K562 (cell line): Measurements from ENCODE around the gene ADSS1. TPM values are rescaled to one million over a fixed set of nuclear protein-coding genes. Genes with fewer than 3 reads are reported as not detected.

ENCODE experiments used
- AFF4 ChIP-seq: sonication (generic); formaldehyde crosslinking; IDR thresholded peaks from 2 replicates; pipeline ENCODE4 v1.8.0; 2023; ENCODE audit warnings: mild to moderate bottlenecking, missing genetic modification reagents
- CEBPG ChIP-seq, 3 experiments: fragments of 200-800 bp in 1 of 3; sonication (Bioruptor generic) in 1 of 3; sonication (generic) in 1 of 3; formaldehyde crosslinking in 1 of 3; IDR thresholded peaks in 2 of 3; conservative IDR thresholded peaks in 1 of 3; 2 replicates each; pipeline versions ENCODE4 v1.6.1 to v1.8.0; 2016 to 2022; ENCODE audit warnings: missing compliant biosample characterization in 2 of 3, missing genetic modification characterization in 2 of 3, mild to moderate bottlenecking in 1 of 3, missing genetic modification reagents in 1 of 3
- EP400 ChIP-seq: fragments of 450-650 bp; IDR thresholded peaks from 2 replicates; pipeline ENCODE4 v1.6.1; 2017; ENCODE audit warnings: antibody characterized with exemption, mild to moderate bottlenecking, moderate library complexity
- HCFC1 ChIP-seq: IDR thresholded peaks from 2 replicates; pipeline ENCODE4 v1.6.1; 2012; ENCODE audit warnings: low read depth, low read length, improper control_type of control experiment
- HES1 ChIP-seq: fragments of 450-650 bp; IDR thresholded peaks from 2 replicates; pipeline ENCODE4 v1.6.1; 2016; ENCODE audit warnings: low read depth, mild to moderate bottlenecking, moderate library complexity
- MCM7 ChIP-seq, 2 experiments: fragments of 450-650 bp; IDR thresholded peaks; 2 replicates each; pipeline ENCODE4 v1.6.1; 2016 to 2018
- MNT ChIP-seq, 2 experiments: fragments of 450-650 bp; conservative IDR thresholded peaks; 2 replicates each; pipeline ENCODE4 v1.6.1; 2017; ENCODE audit warnings: mild to moderate bottlenecking in 2 of 2, moderate library complexity in 2 of 2
- MYNN ChIP-seq, 2 experiments: sonication (generic); formaldehyde crosslinking in 1 of 2; IDR thresholded peaks; 2 replicates each; pipeline versions ENCODE4 v1.5.0 to v1.6.1; 2016 to 2020; ENCODE audit warnings: antibody characterized with exemption in 1 of 2, missing genetic modification reagents in 1 of 2
- PPARD ChIP-seq: fragments of 250-450 bp; sonication (Bioruptor Pico); IDR thresholded peaks from 2 replicates; pipeline ENCODE4 v1.8.0; 2022; ENCODE audit warnings: inconsistent platforms, mild to moderate bottlenecking, moderate library complexity
- PRDM10 ChIP-seq: fragments of 450-650 bp; IDR thresholded peaks from 2 replicates; pipeline ENCODE4 v1.6.1; 2018; ENCODE audit not compliant: partially characterized antibody
- PTRF ChIP-seq: fragments of 450-650 bp; IDR thresholded peaks from 2 replicates; pipeline ENCODE4 v1.6.1; 2016; ENCODE audit warnings: mild to moderate bottlenecking, missing genetic modification characterization, missing compliant biosample characterization
- SMARCA4 ChIP-seq: fragments of 450-650 bp; IDR thresholded peaks from 2 replicates; pipeline ENCODE4 v1.6.1; 2016
- TEAD1 ChIP-seq, 2 experiments: fragments of 450-650 bp in 1 of 2; sonication (generic) in 1 of 2; formaldehyde crosslinking; IDR thresholded peaks; 2 replicates each; pipeline versions ENCODE4 v1.4.0 to v1.8.0; 2020 to 2022; ENCODE audit warnings: mild to moderate bottlenecking in 2 of 2, missing genetic modification reagents in 1 of 2
- ZBTB7A ChIP-seq: IDR thresholded peaks from 2 replicates; pipeline ENCODE4 v1.6.1; 2011; ENCODE audit warnings: low read depth, mild to moderate bottlenecking, low read length, moderate library complexity, borderline replicate concordance; ENCODE audit not compliant: control insufficient read depth
- ZSCAN32 ChIP-seq: fragments of 450-650 bp; formaldehyde crosslinking; IDR thresholded peaks from 2 replicates; pipeline ENCODE4 v1.4.0; 2020; ENCODE audit warnings: mild to moderate bottlenecking, moderate library complexity
- ZZZ3 ChIP-seq: fragments of 450-650 bp; IDR thresholded peaks from 2 replicates; pipeline ENCODE4 v1.6.1; 2016; ENCODE audit warnings: antibody characterized with exemption, mild to moderate bottlenecking, moderate library complexity
- polyA plus RNA-seq, 8 experiments: library from polyadenylated mRNA; depleted of rRNA in 4 of 8; stranded (reverse) in 5 of 8; unstranded in 3 of 8; fragments of >200 nt; fragmentation: Nextera tagmentation in 2 of 8; fragmentation: Illumina TruSeq in 1 of 8; extraction: Ambion mirVana in 2 of 8; extraction: Trizol in 1 of 8; gene quantifications; 2 replicates each; pipeline versions ENCODE4 v1.2.1 to v1.2.3, GENCODE V29; 2011 to 2014; ENCODE audit warnings: inconsistent platforms in 1 of 8, missing spikeins in 1 of 8
- total RNA-seq, 7 experiments: library from RNA; depleted of rRNA in 6 of 7; stranded (reverse); fragments of >200 nt in 6 of 7; fragmentation: Illumina TruSeq in 2 of 7; extraction: Trizol in 2 of 7; gene quantifications; 2 replicates each; pipeline versions ENCODE4 v1.2.1 to v1.2.3, GENCODE V29; 2011 to 2021; ENCODE audit warnings: low replicate concordance in 1 of 7

The ADSS1 gene
- total and polyA plus RNA-seq, 9 of the 15 experiments (the other 6 are each of a cell fraction or from before 2014, with no cell fraction given) = 0.53 to 5.9 (median 3.9) TPM

GRCh38 chr14:104751539-104752422, 27.8 kb downstream of the ADSS1 start (continued):
- TF ChIP-seq AFF4 (CRISPR knock-in tag) (no peak), MCM7 (IDR thresholded peaks at IDR 0.05) (no peak), MNT (conservative IDR thresholded peaks at IDR 0.05) (peak; percentile 48 to 61), PPARD (no peak), ZBTB7A (peak; percentile 71; the same call in 1 of the 2 replicates), CEBPG (CRISPR knock-in tag; IDR thresholded peaks at IDR 0.05) (peak; percentile 29; the same call in 1 of the 2 replicates), CEBPG (tag; conservative IDR thresholded peaks at IDR 0.05 in 1 of 2, IDR thresholded peaks at IDR 0.05 in 1 of 2) (no peak), SMARCA4 (peak; percentile 38; the same call in 1 of the 2 replicates), ZZZ3 (no peak), TEAD1 (CRISPR knock-in tag; IDR thresholded peaks at IDR 0.05) (peak in 1 of 2 experiments; percentile 61; a peak in 1 of 4 replicates), PTRF (tag) (no peak), PRDM10 (no peak), HES1 (no peak; the same call in 1 of the 2 replicates), MYNN (IDR thresholded peaks at IDR 0.05) (no peak), MYNN (CRISPR knock-in tag; IDR thresholded peaks at IDR 0.05) (no peak), ZSCAN32 (CRISPR knock-in tag) (no peak), EP400 (peak; percentile 57), HCFC1 (no peak)
